Activated CD8-positive, alpha-beta T cell treated with anti-CD3 and anti-CD28 coated beads for 36 hours (primary cell): ENCODE data around the gene SLC48A1. TPM values are rescaled to one million over a fixed set of nuclear protein-coding genes. Genes with fewer than 3 reads are reported as not detected.

Source experiments
- ATAC-seq: fragments of 200-7000 bp; cut with Tn5 transposase; one replicate; pipeline ENCODE4 v1.10.0; 2021; ENCODE audit warnings: mild to moderate bottlenecking, moderate library complexity
- CTCF ChIA-PET: fragments of 350-600 bp; sonication (Branson Sonifier 250); formaldehyde crosslinking; loops from one replicate; lab custom pipeline; 2021; ENCODE audit warnings: antibody characterized with exemption; lab: Charles Lee
- POLR2A ChIA-PET: fragments of 350-600 bp; sonication (Branson Sonifier 250); formaldehyde crosslinking; loops from one replicate; lab custom pipeline; 2021; ENCODE audit warnings: antibody characterized with exemption; lab: Charles Lee
- DNase-seq: peaks from one replicate; pipeline ENCODE4 v3.0.0-alpha.2; 2020
- H3K27ac Mint-ChIP-seq: one replicate; pipeline ENCODE4 v1.8.0; 2021; ENCODE audit warnings: mild to moderate bottlenecking, mixed read lengths
- H3K27me3 Mint-ChIP-seq: one replicate; pipeline ENCODE4 v1.8.0; 2021; ENCODE audit warnings: mixed read lengths
- H3K36me3 Mint-ChIP-seq: one replicate; pipeline ENCODE4 v1.8.0; 2021; ENCODE audit warnings: low read depth, mixed read lengths
- H3K4me1 Mint-ChIP-seq: one replicate; pipeline ENCODE4 v1.8.0; 2021; ENCODE audit warnings: low read depth, mixed read lengths
- H3K4me3 Mint-ChIP-seq: one replicate; pipeline ENCODE4 v1.8.0; 2021; ENCODE audit warnings: mild to moderate bottlenecking, moderate library complexity, mixed read lengths
- H3K9me3 Mint-ChIP-seq: one replicate; pipeline ENCODE4 v1.8.0; 2021; ENCODE audit warnings: mixed read lengths
- CTCF ChIP-seq: fragments of 200-600 bp; IDR thresholded peaks from one replicate; pipeline ENCODE4 v1.8.0; 2022; ENCODE audit warnings: antibody characterized with exemption, mild to moderate bottlenecking
- intact Hi-C: fragments of 100-400 bp; cut with micrococcal nuclease; formaldehyde crosslinking; loops from one replicate; pipeline ENCODE4 v1.10.0; 2022
- total RNA-seq, 2 experiments: library from RNA; stranded (reverse); gene quantifications; one replicate each; pipeline ENCODE4 v1.2.3, GENCODE V29; 2021

Gene SLC48A1
- total RNA-seq, 2 experiments from 2014 or later = 8.8 to 10.2 TPM

DNA sequence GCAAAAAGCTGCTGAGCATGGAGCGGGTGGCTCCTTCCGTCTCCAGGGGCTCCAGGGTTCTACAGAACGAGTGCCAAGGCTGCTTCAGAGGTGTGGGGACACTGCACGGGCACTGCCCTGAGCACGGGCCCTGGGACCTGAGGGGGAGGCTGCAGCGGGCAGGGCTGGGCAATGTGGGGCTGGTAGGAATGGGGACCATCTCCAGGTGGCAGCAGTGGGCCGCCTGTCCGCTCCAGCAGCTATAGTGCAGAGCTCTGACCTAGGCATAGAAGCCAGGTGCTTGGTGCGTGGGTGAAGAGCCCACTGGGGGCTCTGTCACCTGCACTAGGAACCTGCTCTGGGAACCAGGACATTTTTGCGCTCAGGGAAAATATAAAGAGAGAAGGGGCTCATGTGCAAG, 24.4 kb downstream of the SLC48A1 start:
- ChIA-PET CTCF (interaction anchor here (1.0 to 19.8 kb wide), 8 partner anchors 11 to 88 kb away, joined by 3 to 624 read pairs (median 6); no protein-coding TSS in a partner anchor), POLR2A (interaction anchor here (0.9 to 37.9 kb wide), 5 partner anchors 10 to 86 kb away, joined by 3 to 904 read pairs (median 5); no protein-coding TSS in a partner anchor)
- Mint-ChIP-seq H3K4me1 (peaks cover 41% of the 10 kb centered on the region), H3K27me3 (no peaks in the 10 kb centered on the region), H3K9me3 (no peaks in the 10 kb centered on the region), H3K4me3 (no peak overlapping the region), H3K27ac (peak overlapping the region; percentile 46), H3K36me3 (peaks cover 59% of the 10 kb centered on the region)
- peak; percentile 19 for TF ChIP-seq CTCF
- ATAC-seq (peak; percentile 57), DNase-seq (peak; percentile 56)
- intact Hi-C loops = no loop called here

GRCh38 chr12:47798382-47798948, 25.4 kb downstream of the SLC48A1 start:
- peaks cover 63% of the 10 kb centered on the region for H3K36me3 Mint-ChIP-seq

GRCh38 chr12:47799357-47799955, 26.4 kb downstream of the SLC48A1 start:
- POLR2A ChIA-PET = interaction anchor here (1.0 to 37.9 kb wide), 5 partner anchors 9 to 35 kb away, joined by 3 to 904 read pairs (median 4); no protein-coding TSS in a partner anchor
- H3K36me3 Mint-ChIP-seq = peaks cover 65% of the 10 kb centered on the region
- no peaks in the 10 kb centered on the region for H3K9me3 Mint-ChIP-seq
- no peak for TF ChIP-seq CTCF
- H3K27me3 Mint-ChIP-seq = no peaks in the 10 kb centered on the region
- H3K4me1 Mint-ChIP-seq = peaks cover 61% of the 10 kb centered on the region
- intact Hi-C loops = no loop called here
- peak overlapping the region; percentile 78 for H3K27ac Mint-ChIP-seq
- CTCF ChIA-PET = interaction anchor here (0.9 to 19.8 kb wide), 7 partner anchors 9 to 69 kb away, joined by 3 to 624 read pairs (median 4); no protein-coding TSS in a partner anchor
- no peak overlapping the region for H3K4me3 Mint-ChIP-seq
- ATAC-seq (no peak), DNase-seq (no peak)

More at GRCh38 chr12:47798382-47798948, 25.4 kb downstream of the SLC48A1 start:
- DNase-seq (no peak), ATAC-seq (no peak)
- intact Hi-C loops = no loop called here
- POLR2A ChIA-PET = interaction anchor here (0.8 to 37.9 kb wide), 6 partner anchors 9 to 36 kb away, joined by 3 to 904 read pairs (median 4); no protein-coding TSS in a partner anchor
- TF ChIP-seq CTCF = no peak
- Mint-ChIP-seq H3K4me3 (no peak overlapping the region), H3K27me3 (no peaks in the 10 kb centered on the region), H3K27ac (peak overlapping the region; percentile 78), H3K9me3 (no peaks in the 10 kb centered on the region), H3K4me1 (peaks cover 51% of the 10 kb centered on the region)
- CTCF ChIA-PET = interaction anchor here (1.0 to 19.8 kb wide), 10 partner anchors 9 to 89 kb away, joined by 3 to 624 read pairs (median 6); no protein-coding TSS in a partner anchor

DNA sequence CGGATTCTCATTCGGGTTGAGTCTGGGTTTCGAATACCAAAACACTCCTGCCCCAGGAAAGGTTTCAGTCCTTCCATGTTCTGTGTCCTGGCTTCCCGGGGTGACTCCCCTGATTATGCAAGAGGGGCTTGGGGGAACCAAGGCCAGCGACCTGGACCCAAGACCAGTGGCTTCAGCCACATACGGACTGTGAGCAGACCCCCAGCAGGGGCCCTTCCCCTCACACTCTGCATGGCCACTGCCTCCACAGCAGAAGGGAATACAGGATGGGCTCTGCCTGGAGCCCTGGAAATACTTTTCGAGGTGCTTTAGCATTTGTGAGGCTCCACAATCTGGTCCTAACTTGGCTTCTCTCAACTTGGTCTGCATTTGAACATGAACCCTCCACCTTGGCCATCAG, 27.5 kb downstream of the SLC48A1 start:
- peak overlapping the region; percentile 72 for H3K27ac Mint-ChIP-seq
- H3K4me3 Mint-ChIP-seq = no peak overlapping the region
- intact Hi-C loops = loop anchor here (5.0 kb wide), 1 partner anchor 37 kb away; no protein-coding TSS in a partner anchor
- no peaks in the 10 kb centered on the region for H3K27me3 Mint-ChIP-seq
- no peak for TF ChIP-seq CTCF
- ATAC-seq (no peak), DNase-seq (no peak)
- peaks cover 69% of the 10 kb centered on the region for H3K36me3 Mint-ChIP-seq
- ChIA-PET POLR2A (interaction anchor here (0.9 to 37.9 kb wide), 9 partner anchors 10 to 34 kb away, joined by 3 to 904 read pairs (median 6); partner anchors contain the start of gene HDAC7), CTCF (interaction anchor here (0.9 to 19.8 kb wide), 6 partner anchors 21 to 68 kb away, joined by 3 to 624 read pairs (median 6); no protein-coding TSS in a partner anchor)
- peaks cover 72% of the 10 kb centered on the region for H3K4me1 Mint-ChIP-seq
- H3K9me3 Mint-ChIP-seq = no peaks in the 10 kb centered on the region
